Lower leg skin (tissue), 3 donors: ENCODE results near the gene FLYWCH1.

Source experiments
- CTCF ChIP-seq, 3 donors: fragments of 450-650 bp; IDR thresholded peaks; one replicate each; pipeline ENCODE4 v1.5.1; 2016; ENCODE audit warnings: antibody characterized with exemption in 3 of 3, mild to moderate bottlenecking in 3 of 3, moderate library complexity in 2 of 3
- POLR2A ChIP-seq, 2 donors: fragments of 450-650 bp; IDR thresholded peaks; one replicate each; pipeline ENCODE4 v1.6.1; 2016 to 2017; ENCODE audit warnings: antibody characterized with exemption in 2 of 2, mild to moderate bottlenecking in 1 of 2, moderate library complexity in 1 of 2

GRCh38 chr16:2939968-2940367, 28.2 kb downstream of the FLYWCH1 start:
- TF ChIP-seq CTCF (IDR thresholded peaks at IDR 0.05) (no peak), POLR2A (IDR thresholded peaks at IDR 0.05) (no peak)
